GM19438 (cell line): ENCODE measurements around the gene RAB40B.
"Not testable (repeated sequence)": the region's sequence is repeated elsewhere in the genome, so short reads cannot be mapped to it uniquely, and the experiment has no call there.

Experiments used
- ATAC-seq: cut with Tn5 transposase; IDR thresholded peaks from one replicate; pipeline ENCODE4 v1.9.1; 2021; ENCODE audit warnings: low read depth; ENCODE audit not compliant: unreplicated experiment

Gene RAB40B

DNA sequence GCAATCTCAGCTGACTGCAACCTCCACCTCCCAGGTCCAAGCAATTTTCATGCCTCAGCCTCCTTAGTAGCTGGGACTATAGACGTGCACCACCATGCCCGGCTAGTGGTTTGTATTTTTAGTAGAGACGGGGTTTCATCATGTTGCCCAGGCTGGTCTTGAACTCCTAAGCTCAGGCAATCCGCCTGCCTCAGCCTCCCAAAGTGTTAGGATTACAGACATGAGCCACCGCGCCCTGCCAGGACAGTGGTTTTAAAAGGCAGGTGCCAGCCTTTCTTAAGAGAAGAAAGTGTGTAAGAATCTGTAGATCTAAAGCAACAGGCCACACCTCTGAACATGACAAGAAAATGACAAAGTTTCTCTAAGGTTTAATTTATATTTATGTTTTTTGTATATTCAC is 43.9 kb downstream of the RAB40B start:
- ATAC-seq = not testable (repeated sequence)

DNA sequence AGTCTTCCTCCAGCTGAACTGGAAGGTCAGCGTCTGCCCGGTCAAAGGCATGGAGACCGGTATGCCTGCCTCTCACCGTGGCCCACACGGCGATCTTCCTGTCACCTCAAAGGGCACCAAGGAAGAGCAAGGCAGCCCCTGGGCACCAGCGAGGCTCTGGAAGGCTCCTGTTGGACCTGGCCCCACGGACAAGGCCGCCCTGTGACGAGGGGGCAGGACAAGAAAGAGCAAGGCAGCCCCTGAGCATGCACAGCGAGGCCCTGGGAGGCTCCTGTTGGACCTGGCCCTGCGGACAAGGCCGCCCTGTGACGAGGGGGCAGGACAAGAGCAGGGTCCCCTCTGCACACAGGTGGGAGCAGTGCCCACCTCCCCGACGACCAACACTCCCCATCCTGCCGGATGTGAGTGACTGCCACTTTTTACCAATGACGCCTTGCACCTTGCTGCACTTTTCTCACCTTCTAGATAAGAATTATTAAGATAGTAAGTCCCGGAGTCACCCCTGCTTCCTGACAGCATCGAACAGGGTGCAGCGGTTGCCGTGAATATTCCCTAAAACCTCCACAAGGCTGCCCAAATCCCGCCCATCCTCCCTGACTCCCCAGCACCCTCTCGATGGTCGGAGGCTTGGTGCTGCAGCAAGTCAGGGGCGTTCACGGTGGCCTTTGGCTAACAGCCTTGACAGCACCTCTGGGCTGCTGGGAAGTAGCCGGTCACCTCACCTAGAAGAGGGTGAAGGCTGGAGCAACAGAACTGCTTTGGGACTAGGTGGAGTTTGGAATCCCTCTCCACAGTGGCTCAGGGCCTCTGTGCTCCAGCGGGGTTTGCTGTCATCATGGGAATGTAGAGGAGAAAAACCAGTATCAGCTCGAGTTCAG is 44.6 kb downstream of the RAB40B start:
- no peak for ATAC-seq

DNA sequence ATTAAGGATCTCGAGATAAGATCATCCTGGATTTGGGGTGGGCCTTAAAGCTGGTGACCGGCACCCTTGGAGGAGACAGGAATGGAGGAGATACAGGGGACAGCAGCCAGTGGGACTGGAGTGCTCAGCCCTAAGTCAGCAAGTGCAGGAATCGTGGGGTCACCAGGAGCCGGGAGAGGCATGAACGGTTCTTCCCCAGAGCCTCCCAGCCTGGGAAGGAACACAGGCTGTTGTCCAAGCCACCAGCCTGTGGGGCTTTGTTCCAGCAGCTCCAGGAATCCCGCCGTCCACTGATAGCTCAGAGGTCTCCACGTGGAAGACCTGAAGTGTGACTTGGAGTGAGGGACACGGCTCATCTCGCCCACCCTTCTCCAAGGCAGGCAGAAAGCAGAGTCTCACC is 47.8 kb downstream of the RAB40B start:
- no peak for ATAC-seq

DNA sequence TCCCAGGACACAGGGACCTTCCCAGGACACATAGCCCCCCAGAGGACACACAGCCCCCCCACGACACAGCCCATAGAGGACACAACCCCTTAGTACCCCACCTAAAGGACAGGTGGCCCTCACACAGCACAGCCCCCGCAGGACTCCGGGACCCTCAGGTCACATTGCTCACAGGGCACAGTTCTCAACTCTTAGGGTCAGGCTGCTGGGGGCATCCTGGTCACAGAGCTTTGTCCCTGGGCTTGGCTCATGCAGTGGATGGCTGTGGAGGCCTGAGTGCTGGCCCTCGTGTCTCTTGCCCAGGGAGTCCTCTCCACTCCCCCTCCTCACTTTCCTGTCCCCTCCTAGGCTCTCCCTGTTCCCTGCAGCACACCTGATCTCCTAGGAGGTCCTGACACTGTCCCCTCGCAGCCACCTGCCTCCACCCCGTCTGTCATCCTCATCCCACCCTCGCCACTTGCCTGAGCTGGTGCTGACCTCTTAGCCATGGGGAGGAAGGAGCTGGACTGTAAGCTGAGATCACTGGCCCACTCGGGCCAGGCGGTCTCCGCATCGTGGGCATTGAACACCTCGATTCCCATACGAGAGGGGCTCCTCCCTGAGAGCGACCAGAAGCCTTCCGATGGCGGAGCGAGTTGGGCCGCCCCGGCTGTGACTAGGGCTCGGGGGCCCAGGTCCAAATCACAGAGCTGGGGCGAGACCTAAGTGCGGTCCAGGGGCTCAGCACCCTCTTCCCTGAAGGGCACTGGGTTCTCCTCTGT is 48.8 kb downstream of the RAB40B start:
- ATAC-seq = no peak

DNA sequence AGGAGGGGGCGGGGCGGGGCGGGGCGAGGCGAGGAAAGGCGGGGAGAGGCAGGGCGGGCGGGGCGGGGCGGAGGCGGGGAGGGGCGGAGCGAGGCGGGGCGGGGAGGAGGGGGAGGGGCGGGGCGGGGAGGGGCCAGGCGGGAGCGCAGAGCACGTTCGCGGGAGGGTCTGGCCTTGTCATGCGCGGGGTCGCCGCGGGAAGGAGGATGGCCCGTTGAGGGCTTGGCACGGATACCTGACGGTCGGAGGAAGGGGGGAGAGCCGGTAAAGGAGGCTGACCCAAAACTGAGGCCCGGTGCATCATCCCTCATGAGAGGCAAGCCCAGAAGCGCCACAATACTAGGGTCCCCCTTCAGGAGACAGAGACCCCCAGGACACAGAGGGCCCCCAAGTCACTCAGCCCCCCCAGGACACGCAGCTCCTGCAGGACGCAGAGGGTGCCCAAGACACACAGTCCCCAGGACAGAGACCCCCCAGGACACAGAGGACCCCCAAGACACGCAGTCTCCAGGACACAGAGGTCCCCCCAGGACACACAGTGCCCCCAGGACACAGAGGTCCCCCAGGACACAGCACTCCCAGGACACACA is 49.7 kb downstream of the RAB40B start:
- ATAC-seq = no peak

DNA sequence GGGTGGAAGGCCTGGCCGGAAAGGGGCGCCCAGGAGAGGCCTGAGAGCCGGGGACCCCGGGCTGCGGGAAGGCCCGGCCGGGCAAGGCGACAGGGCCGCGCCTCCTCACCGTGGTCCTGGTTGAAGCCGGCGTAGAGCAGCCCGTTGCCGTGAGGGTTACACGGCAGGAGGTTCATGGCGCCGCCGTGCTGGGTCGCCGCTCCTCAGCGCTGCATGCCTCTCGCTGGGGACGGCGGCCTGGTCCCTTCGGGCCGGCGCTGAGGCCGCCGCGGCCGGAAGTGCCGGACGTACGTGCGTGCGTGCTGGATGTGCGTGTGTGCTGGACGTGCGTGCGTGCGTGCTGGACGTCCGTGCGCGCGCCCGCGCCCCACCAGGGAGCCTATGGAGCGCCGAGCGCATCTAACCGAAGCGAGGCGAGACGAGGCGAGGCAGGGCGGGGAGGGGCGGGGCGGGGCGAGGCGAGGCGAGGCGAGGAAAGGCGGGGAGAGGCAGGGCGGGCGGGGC is 50.3 kb downstream of the RAB40B start, which contains the start of gene WDR45B:
Gene WDR45B, minus strand, starts transcription at position 280 of the 504 bp plus-strand sequence. Its CDS starts 104 bp downstream, at position 176.
- ATAC-seq = peak; percentile 77

DNA sequence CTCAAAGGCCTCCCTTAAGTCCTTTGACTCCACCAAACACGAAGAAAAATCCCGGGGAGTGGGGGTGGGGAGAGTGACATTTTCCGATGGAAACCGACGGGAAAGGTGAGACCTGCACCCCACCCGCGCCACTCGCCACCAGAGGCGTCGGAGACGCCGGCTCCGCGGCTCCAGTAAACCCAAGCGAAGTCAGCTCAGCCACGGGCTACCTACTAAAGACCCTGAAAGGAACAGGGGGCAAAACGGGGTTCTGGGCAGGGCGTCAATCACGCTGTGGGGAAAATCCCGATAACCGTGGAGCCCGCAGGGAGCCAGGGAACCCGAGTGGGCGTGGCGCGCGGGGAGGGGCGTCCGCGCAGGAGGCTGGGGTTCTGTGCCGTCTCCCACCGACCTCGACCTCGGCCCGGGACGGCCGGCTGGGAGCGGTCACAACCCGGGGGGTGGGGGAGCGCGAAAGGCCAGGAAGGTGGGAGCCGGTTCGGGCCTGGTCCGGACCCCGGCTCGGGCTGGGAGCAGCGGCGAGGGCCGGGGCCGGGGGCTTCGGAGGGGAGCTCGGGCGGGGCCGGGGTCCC is 50.8 kb downstream of the RAB40B start:
- no peak for ATAC-seq

DNA sequence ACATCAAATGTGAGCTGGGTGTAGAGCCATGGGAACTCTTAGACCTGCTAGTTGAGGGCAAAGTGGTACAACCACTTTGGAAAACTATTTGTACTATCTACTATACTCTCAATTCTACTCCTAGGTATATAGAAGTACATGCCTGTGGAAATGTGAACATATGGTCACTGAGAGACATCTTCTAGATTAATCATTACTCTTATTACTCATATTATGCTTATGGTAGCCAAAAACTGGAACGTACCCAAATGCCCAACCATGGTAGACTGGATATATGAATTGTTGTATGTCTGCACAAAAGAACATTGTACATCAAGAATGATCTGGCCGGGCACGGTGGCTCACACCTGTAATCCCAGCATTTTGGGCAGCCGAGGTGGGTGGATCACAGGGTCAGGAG is 53.0 kb downstream of the RAB40B start:
- ATAC-seq = no peak

DNA sequence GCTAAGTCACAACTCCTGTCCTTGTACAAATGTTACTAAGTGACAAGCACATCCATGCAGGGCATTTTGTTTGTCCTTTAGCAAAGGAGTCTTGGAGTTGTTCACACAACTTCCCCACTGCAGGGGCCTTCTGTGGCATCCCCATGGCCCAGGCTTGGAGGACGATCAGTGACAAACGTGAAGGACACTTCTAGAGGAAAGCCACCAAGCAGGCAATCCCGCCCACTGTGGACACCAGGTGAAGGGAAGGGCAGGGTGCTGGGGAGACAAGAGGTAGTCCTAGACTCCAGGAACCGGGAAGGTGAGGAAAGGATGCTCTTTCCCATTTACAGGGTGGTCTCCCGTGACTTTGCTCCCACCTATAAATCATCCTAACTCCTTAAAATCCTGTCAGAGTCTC is 54.4 kb downstream of the RAB40B start:
- ATAC-seq = no peak

DNA sequence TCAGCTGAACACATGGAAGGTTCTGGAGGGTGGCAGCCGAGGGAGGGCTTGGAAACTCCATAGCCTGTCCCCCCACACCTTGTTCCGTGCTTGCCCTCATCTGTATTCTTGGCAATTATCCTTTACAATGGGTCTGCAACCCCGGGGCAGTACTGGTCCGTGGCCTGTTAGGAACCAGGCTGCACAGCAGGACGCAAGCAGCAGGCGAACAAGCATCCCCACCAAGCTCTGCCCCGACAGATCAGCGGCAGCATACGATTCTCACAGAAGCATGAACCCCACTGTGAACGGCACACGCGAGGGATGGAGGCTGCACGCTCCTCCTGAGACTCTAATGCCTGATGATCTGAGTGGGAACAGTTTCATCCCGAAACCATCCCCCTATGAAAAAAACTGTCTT is 56.5 kb downstream of the RAB40B start:
- ATAC-seq = no peak

DNA sequence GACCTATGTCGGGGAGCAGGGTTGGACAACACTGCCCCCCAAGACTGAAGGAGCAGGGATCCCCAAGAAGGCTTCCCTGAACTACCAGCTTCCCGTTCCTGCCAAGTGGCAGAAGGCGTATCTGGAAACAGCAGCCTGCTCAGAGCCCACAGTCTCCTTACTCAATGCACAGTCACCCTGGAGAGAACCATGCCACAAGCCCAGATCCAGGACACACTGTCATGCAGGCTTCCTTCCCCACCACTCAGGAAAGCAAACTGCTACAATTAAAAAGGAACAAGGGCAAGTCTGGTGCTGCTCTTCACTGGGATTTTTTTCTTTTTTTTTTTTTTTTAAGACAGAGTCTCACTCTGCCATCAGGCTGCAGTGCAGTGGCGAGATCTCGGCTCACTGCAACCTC is 58.5 kb downstream of the RAB40B start:
- ATAC-seq = no peak

DNA sequence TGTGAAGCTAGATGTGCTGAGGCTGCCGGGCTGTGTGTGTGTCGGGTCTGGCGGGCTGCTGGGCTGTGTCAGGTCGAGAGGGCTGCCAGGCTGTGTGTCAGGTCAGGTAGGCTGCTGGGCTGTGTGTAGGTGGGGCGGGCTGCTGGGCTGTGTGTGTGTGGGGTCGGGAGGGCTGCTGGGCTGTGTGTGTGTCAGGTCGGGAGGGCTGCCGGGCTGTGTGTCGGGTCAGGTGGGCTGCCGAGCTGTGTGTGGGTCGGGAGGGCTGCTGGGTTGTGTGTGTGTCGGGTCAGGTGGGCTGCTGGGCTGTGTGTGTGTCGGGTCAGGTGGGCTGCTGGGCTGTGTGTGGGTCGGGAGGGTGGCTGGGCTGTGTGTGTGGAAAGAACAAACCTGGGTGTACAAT is 58.9 kb downstream of the RAB40B start:
- ATAC-seq = no peak

DNA sequence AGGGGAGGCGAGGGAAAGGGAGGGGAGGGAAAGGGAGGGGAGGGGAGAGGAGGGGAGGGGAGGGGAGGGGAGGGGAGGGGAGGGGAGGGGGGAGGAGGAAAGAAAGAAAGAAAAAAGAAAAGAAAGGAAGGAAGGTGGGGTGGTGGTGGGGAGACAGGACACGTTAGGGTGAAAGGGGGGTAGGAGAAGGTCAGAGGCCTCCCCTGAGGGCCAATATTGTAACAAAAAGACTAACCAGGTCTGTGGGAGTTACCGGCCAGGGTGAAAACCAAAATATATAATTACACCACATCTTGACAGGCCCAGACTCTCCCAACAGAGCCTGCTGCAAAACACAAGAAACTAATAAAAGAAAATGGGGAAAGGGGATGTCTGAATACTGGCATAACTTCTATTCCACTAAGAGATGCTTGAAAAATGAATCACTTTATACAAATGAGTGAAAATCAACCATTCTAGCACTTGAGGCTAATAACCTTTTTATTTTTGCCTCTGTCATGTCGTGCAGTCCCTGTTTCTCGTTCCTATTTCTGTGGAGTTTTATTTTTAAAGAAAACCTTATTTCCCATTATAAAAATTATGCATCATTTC is 60.2 kb downstream of the RAB40B start:
- ATAC-seq = no peak

DNA sequence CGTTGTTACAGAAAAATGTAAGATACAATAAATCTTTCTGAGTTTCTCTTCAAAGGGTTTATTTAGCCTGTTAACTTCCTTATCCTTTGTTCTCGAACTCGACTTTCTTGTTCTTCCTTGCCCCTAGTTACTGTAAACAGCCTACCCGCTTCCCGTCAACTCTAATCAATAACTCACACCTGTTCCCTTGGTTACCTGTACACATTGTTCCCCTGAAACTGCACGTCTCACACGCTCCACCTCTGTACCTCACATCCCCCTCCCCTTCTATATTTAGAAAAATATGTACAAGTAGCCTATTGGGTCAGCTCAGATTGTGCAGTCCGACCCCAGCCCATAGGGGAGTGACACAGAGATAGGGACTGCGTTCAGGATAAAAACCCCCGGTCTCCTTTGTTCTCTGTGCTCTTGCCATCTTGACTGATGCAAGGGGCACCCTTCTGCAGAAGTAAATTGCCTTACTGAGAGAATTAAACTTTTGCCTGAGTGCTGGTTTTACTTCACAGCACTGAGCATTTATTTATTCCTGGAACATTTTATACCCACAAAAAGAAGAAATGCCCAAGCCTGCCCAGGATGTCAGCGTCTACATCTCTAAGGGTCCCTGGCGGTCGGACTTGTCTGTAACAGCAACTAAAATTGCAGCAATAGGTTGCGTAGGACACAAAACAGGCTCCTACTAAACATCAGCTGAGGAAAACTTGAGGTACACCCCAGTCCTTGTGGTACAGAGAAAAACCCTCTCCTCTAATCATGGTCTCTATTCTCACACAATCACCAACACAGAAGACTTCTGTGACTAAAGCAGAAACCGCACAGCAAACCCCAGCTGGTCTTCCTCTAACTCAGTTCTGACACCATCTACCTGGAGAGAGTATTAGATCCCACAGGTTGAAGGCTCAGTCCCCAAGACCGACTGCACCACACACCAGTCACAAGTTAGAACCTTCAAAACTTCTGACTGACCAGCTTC is 61.6 kb downstream of the RAB40B start:
- no peak for ATAC-seq

DNA sequence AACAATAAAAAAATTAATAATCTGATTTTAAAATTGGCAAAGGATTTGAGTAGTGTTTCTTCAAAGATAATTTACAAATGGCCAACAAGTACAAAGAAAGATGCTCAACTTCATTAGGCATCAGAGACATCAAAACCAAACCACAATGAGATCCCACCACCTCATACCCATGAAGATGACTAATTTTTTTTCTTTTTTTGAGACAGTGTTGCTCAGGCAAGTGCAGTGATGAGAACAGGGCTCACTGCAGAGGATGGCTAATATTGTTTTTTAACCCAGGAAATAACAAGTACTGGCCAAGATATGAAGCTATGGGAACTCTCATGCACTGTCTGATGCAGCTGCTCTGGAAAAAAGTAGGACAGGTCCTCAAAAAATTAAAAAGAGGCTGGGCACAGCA is 65.2 kb downstream of the RAB40B start:
- ATAC-seq = no peak

DNA sequence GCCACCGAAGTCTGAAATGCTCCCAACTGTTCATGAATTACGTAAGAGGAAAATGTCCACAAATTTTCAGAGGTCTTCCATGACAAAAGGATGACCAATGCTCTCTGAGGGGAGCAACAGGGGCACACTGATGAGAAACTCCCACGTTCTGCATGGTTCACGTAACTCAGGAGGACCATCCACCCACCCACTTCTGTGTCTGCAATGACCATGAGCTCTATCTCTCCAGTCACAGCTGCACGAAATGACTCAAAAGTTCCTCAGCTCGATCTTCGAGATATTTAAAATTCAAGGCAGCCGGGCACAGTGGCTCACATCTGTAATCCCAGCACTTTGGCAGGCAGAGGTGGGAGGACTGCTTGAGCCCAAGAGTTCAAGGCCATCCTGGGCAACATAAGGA is 66.0 kb downstream of the RAB40B start:
- no peak for ATAC-seq

DNA sequence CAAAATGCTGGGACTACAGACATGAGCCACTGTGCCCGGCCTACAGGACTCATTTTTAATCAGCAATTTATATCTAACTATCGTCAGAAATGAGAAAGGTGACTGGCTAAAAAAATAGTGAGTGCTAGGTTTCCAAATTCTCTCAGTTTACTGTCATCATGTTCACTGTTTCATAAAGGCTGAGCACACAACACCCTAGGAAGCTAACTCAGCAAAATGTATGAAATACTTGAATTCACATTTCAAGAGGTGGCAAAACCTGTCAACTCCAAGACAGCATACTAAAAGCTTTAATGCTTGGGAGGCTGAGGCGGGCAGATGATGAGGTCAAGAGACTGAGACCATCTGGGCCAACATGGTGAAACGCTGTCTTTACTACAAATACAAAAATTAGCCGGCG is 67.0 kb downstream of the RAB40B start:
- no peak for ATAC-seq

DNA sequence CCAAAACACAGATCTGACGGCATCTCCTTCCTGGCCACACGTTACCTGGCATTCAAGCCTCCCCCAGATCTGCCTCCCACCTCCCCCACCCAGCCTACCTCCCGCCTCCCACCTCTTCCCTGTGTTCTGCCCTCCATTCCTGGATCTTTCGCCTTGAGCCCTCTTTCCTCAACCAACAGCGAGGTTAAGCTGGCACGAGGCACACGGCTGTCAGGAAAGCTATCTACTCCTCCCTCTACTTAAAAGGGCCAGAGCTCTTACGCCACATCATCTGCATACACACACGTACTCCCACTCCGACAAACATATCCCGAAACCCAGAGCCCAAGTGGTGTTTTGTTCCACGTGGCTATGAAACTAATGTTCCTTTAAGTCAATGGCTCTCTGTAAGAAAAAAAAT is 68.3 kb downstream of the RAB40B start:
- no peak for ATAC-seq

DNA sequence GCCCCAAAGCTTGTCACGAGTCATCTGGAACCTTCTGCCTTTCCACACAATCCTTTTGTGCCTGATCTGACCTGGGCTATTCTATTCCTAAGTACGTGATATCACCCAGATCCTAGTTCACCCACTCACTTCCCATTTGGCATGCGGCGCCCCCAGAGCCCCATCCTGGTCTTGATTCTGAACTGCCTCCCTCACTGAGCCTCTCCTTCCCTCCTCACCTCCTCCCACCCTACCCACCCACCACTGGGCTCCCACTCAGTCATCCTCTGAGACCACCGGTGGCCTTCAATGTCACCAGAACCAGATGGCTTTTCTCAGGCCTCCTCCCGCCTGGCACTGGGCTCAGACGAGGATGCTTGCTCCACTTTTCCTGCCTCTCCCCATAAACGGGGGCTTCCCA is 68.8 kb downstream of the RAB40B start:
- ATAC-seq = no peak
